Left colon (tissue), 2 donors: ENCODE measurements around the gene TMEM190. TPM values are rescaled to one million over a fixed set of nuclear protein-coding genes. Genes with fewer than 3 reads are reported as not detected.

Source experiments
- total RNA-seq, 2 donors: library from RNA; stranded (reverse); fragmentation: NEBNext Ultra II Directional; extraction: Animal tissue kit (Norgen Biotek cat#: 25700); gene quantifications; one replicate each; pipeline ENCODE4 v1.2.1, GENCODE V29; 2021
- donor health status: DM: no; HTN: no; CAD: no.
- donor health status: DM: yes; HTN: yes; CAD: no.

Gene TMEM190
- total RNA-seq, 2 donors from 2014 or later: not detected

Other genes with a start within 250 kb of the TMEM190 start
- gene TNNT1, start 227.6 kb upstream of the TMEM190 start, total RNA-seq: under 1 TPM; 0.40 to 0.70 TPM
- gene TNNI3, start 219.1 kb upstream of the TMEM190 start, total RNA-seq: 1 to 10 TPM in 1 of 2 donors, not detected in 1; 1.1 TPM
- 1 to 10 TPM in 1 of 2 donors, under 1 TPM in 1; 0.79 to 2.6 TPM for gene DNAAF3, start 210.2 kb upstream of the TMEM190 start, total RNA-seq
- 1 to 10 TPM in 1 of 2 donors, under 1 TPM in 1; 0.64 to 1.9 TPM for gene SYT5, start 196.5 kb upstream of the TMEM190 start, total RNA-seq
- gene PTPRH, start 167.3 kb upstream of the TMEM190 start, total RNA-seq: 100 to 1,000 TPM in 1 of 2 donors, 10 to 100 TPM in 1; 95.7 to 104 TPM
- gene TMEM86B, start 148.1 kb upstream of the TMEM190 start, total RNA-seq: 1 to 10 TPM; 2.2 to 2.9 TPM
- 10 to 100 TPM; 56.6 to 59.5 TPM for gene PPP6R1, start 117.8 kb upstream of the TMEM190 start, total RNA-seq
- 10 to 100 TPM; 28.4 to 35.2 TPM for gene HSPBP1, start 96.7 kb upstream of the TMEM190 start, total RNA-seq
- gene BRSK1, start 92.8 kb upstream of the TMEM190 start, total RNA-seq: 1 to 10 TPM in 1 of 2 donors, under 1 TPM in 1; 0.95 to 1.3 TPM
- gene TMEM150B, start 51.5 kb upstream of the TMEM190 start, total RNA-seq: 10 to 100 TPM; 50.2 to 54.6 TPM
- 10 to 100 TPM; 19.0 to 20.7 TPM for gene KMT5C, start 37.0 kb upstream of the TMEM190 start, total RNA-seq
- 10 to 100 TPM; 23.0 to 27.6 TPM for gene COX6B2, start 22.1 kb upstream of the TMEM190 start, total RNA-seq
- gene GARIN5B, start 13.6 kb upstream of the TMEM190 start, total RNA-seq: not detected
- gene IL11, start 6.4 kb upstream of the TMEM190 start, total RNA-seq: under 1 TPM; 0.31 to 0.46 TPM
- gene TMEM238, start 7.5 kb downstream of the TMEM190 start, total RNA-seq: 10 to 100 TPM; 83.4 to 89.4 TPM
- 1,000 to 10,000 TPM; 1,151 to 1,179 TPM for gene RPL28, start 9.1 kb downstream of the TMEM190 start, total RNA-seq
- gene UBE2S, start 31.0 kb downstream of the TMEM190 start, total RNA-seq: 10 to 100 TPM; 20.9 to 33.7 TPM
- not detected for gene SHISA7, start 66.5 kb downstream of the TMEM190 start, total RNA-seq
- gene ISOC2, start 84.8 kb downstream of the TMEM190 start, total RNA-seq: 100 to 1,000 TPM in 1 of 2 donors, 10 to 100 TPM in 1; 63.5 to 115 TPM
- not detected for gene C19orf85, start 87.9 kb downstream of the TMEM190 start, total RNA-seq
- gene ZNF628, start 99.8 kb downstream of the TMEM190 start, total RNA-seq: 10 to 100 TPM in 1 of 2 donors, 1 to 10 TPM in 1; 8.0 to 10.3 TPM
- gene NAT14, start 108.4 kb downstream of the TMEM190 start, total RNA-seq: 1 to 10 TPM; 4.0 to 4.8 TPM
- 1 to 10 TPM; 2.6 to 5.8 TPM for gene SSC5D, start 111.6 kb downstream of the TMEM190 start, total RNA-seq
- not detected for gene SBK2, start 160.3 kb downstream of the TMEM190 start, total RNA-seq
- not detected for gene SBK3, start 168.7 kb downstream of the TMEM190 start, total RNA-seq
- 1 to 10 TPM; 5.3 to 7.3 TPM for gene ZNF579, start 204.0 kb downstream of the TMEM190 start, total RNA-seq
- gene FIZ1, start 222.7 kb downstream of the TMEM190 start, total RNA-seq: 10 to 100 TPM; 14.7 to 15.5 TPM
- gene ZNF524, start 223.5 kb downstream of the TMEM190 start, total RNA-seq: 10 to 100 TPM; 26.6 to 36.4 TPM
- gene ZNF865, start 228.8 kb downstream of the TMEM190 start, total RNA-seq: 10 to 100 TPM; 13.0 to 13.6 TPM
- gene ZNF784, start 247.7 kb downstream of the TMEM190 start, total RNA-seq: 10 to 100 TPM in 1 of 2 donors, 1 to 10 TPM in 1; 8.6 to 11.6 TPM